ENCODE measurements around the gene BRD3. TPM values are rescaled to one million over a fixed set of nuclear protein-coding genes. Genes with fewer than 3 reads are reported as not detected.

Gene BRD3
- total RNA-seq, 2 experiments from 2014 or later = 33.3 to 43.5 TPM

DNA sequence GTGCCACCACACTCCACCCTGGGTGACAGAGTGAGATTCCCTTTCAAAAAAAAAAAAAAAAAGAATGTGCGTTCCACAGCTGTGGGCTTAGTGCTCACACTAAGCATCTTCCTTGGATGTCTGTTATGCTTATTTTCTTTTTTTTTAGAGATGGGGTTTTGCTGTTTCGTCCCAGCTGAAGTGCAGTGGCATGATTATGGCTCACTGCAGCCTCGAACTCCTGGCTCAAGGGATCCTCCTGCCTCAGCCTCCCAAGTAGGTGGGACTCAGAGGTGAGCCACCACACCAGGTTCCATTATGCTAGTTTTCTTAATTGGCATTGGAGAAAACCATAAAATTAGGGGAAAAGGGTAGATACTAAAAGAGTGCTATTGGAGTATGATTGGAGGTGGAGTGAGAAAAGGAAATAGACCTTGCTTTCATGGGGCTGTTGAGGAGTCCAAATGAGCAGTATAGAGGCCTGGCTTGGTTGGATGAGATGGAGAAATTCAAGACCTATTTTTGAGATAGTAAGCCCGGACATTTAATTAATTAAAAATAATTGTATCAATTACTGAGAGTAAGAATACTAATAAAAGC lies 43.5 kb downstream of the BRD3 start:
- Mint-ChIP-seq H3K27ac (no peak overlapping the region), H3K4me3 (peak overlapping the region; percentile 46), H3K36me3 (peaks cover 5% of the 10 kb centered on the region), H3K9me3 (ENCODE audit: low read depth) (no peaks in the 10 kb centered on the region), H3K27me3 (peaks cover 2% of the 10 kb centered on the region), H3K4me1 (peaks cover 7% of the 10 kb centered on the region)
- CTCF ChIA-PET = interaction anchor here (1.2 to 2.2 kb wide), 2 partner anchors 30 to 42 kb away, joined by 4 to 12 read pairs; no protein-coding TSS in a partner anchor
- DNase-seq = no peak
- ATAC-seq = no peak

DNA sequence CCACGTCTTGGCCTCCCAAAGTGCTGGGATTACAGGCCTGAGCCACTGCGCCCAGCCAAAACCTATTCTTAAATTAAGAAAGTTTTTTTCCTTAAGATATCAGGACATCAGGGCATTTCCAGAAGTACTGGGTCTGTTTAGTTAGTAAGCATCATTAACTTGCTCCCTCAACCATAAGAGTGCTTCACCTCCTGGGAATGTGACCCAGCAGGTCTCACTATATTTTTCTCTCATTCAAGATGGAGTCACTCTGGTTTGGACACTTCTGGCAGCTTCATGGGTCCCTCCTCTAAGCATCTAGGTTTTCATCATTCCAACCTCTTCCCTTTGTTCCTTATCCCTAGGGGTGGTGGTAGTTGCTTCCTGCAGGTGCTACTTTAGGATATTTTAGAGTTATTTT lies 52.9 kb downstream of the BRD3 start:
- Mint-ChIP-seq H3K27me3 (no peaks in the 10 kb centered on the region), H3K4me3 (no peak overlapping the region), H3K36me3 (peaks cover 6% of the 10 kb centered on the region), H3K27ac (no peak overlapping the region), H3K4me1 (no peaks in the 10 kb centered on the region), H3K9me3 (ENCODE audit: low read depth) (no peaks in the 10 kb centered on the region)
- CTCF ChIA-PET = no interaction called here
- DNase-seq = no peak
- no peak for ATAC-seq

DNA sequence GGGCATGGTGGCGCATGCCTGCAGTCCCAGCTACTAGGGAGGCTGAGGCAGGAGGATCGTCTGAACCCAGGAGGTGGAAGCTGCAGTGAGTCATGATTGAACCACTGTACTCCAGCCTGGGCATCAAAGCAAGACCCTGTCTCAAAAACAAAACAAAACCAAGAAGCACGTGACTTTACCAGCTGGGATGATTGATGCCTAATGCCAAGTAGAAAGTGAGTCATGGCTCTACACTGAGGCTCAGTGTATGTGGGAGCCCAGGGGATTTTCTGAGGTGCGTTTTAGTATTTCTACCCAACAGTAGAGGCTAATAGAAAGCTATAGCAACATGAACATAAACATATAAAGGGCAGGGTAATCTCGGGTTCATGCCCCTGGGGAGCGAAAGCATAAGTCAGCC lies 56.4 kb downstream of the BRD3 start:
- Mint-ChIP-seq H3K4me3 (no peak overlapping the region), H3K36me3 (peaks cover 6% of the 10 kb centered on the region), H3K4me1 (no peaks in the 10 kb centered on the region), H3K27me3 (no peaks in the 10 kb centered on the region), H3K27ac (no peak overlapping the region), H3K9me3 (ENCODE audit: low read depth) (no peaks in the 10 kb centered on the region)
- DNase-seq = no peak
- CTCF ChIA-PET = no interaction called here
- no peak for ATAC-seq

DNA sequence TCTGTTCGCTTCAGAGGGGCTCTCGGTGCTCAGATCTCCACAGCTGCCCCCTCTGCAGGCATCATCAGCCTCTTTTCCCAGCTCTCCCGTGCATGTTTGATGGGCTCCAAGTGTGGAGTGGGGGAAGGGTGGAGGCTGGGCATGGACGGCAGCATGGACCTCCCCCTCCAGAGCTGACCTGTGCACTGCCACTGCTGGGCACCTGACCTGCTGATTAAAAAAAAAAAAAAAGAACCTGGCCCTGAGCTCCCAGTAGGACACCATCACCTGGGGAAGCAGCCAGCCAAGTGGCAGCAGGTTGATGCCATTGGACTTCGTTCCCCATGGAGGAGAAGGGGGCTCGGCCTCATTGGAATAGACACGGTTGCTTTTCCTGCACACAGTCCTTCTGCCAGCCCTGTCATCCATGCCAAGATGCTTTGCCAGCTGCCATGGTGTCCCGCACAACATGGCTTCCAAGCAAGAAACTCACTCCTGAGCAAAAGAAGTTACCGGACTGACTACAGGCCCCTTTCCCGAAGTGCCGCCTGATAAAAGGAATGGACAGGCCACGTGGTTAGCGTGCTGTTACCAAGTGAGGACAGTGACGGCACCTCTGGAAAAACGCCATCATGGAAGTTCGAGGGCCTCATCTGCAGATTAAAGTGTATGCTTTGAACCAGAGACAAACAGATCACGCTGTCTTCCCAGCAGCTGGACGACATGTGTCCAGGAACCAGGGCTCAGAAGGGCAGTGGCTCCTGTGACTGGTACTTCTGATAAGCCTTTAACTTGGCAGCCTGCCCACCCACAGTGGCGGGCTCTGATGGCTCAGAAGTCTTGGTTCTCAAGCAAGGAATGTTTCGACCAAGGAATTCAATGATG lies 57.3 kb downstream of the BRD3 start:
- no peak overlapping the region for H3K27ac Mint-ChIP-seq
- H3K36me3 Mint-ChIP-seq = peaks cover 6% of the 10 kb centered on the region
- no peak overlapping the region for H3K4me3 Mint-ChIP-seq
- ATAC-seq = no peak
- no peaks in the 10 kb centered on the region for H3K27me3 Mint-ChIP-seq
- no peaks in the 10 kb centered on the region for H3K9me3 Mint-ChIP-seq (ENCODE audit: low read depth)
- no peaks in the 10 kb centered on the region for H3K4me1 Mint-ChIP-seq
- CTCF ChIA-PET = no interaction called here
- DNase-seq = no peak

DNA sequence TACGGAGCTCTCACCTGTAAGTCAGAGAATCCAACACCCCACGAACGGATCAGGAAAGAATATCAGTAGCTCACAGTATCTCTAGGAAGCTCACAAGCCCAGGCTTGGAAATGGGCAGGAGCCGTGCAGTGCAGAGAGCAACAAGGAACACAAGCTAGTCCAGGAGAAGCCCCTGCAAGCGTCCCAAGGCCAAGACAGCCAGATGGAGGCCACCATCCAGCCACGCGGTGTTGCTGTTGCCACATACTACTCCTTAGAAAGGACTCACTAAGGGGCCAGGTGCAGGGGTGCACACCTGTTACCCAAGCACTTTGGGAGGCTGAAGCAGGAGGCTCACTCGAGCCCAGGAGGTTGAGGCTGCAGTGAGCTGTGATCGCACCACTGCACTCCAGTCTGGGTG lies 60.3 kb downstream of the BRD3 start:
- Mint-ChIP-seq H3K36me3 (peaks cover 4% of the 10 kb centered on the region), H3K27me3 (no peaks in the 10 kb centered on the region), H3K4me3 (no peak overlapping the region), H3K4me1 (no peaks in the 10 kb centered on the region), H3K27ac (no peak overlapping the region), H3K9me3 (ENCODE audit: low read depth) (no peaks in the 10 kb centered on the region)
- CTCF ChIA-PET = no interaction called here
- ATAC-seq = no peak
- DNase-seq = no peak

DNA sequence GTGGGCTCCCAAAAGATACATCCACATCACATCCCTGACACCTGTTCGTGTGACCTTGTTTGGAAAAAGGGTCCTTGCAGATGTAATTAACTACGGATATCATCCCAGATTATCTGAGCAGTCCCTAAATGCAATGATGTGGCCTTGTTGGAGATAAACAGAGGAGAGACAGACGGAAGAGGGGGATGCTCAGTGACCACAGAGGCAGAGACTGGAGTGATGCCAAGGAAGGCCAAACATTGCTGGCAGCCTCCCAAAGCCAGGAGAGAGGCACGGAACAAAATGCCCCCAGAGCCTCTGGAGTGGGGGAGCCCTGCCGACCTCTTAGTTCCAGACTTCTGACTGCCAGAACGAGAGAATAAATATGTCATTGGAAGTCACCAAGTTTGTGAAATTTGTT lies 60.7 kb downstream of the BRD3 start:
- ATAC-seq (no peak), DNase-seq (no peak)
- Mint-ChIP-seq H3K27me3 (no peaks in the 10 kb centered on the region), H3K27ac (no peak overlapping the region), H3K9me3 (ENCODE audit: low read depth) (no peaks in the 10 kb centered on the region), H3K4me1 (no peaks in the 10 kb centered on the region), H3K4me3 (no peak overlapping the region), H3K36me3 (peaks cover 4% of the 10 kb centered on the region)
- CTCF ChIA-PET = no interaction called here

DNA sequence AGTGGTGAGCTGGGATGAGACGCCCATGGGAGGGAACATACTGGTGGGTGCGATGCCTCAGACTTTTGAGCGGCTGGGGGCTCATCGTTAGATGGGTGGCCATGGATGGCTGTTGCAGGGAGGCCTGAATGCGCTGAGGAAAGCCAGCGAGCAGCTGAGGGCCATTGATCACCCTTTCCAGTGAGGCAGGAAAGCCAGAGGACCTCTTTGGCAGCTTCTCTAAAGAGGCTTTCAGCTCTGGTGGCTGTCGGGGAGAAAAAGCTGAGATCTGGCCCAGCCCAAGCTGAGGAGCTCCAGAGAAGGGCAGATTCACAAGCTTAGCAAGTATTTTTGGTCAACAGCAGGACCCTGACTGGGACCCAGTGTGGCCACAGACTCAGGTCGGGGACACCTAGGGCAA lies 62.4 kb downstream of the BRD3 start:
- Mint-ChIP-seq H3K4me1 (no peaks in the 10 kb centered on the region), H3K27ac (no peak overlapping the region), H3K9me3 (ENCODE audit: low read depth) (no peaks in the 10 kb centered on the region), H3K27me3 (no peaks in the 10 kb centered on the region), H3K4me3 (no peak overlapping the region), H3K36me3 (no peaks in the 10 kb centered on the region)
- CTCF ChIA-PET = interaction anchor here (1.2 kb wide), 1 partner anchor 11 kb away, joined by 8 read pairs; no protein-coding TSS in a partner anchor
- ATAC-seq (no peak), DNase-seq (no peak)

DNA sequence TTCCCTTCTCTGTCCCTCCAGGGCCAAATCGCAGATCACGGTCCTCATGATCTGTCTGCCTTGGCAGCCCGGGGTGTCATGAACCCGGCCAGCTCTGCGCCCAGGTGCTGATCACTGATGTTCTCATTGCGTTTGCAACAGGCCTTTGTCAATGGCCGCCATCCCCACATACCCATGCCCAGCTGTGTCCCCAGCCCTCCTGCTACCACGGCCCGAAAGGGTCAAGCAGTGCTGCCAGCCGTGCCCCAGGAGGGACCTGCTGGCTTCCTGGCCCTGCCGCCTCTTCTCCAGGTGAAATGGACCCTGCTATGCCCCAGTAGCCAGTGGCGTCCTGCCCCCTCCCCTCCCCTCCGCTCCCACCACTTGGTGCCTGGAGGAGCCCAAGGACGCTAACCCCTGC lies 62.9 kb downstream of the BRD3 start:
- Mint-ChIP-seq H3K27ac (no peak overlapping the region), H3K4me1 (no peaks in the 10 kb centered on the region), H3K9me3 (ENCODE audit: low read depth) (no peaks in the 10 kb centered on the region), H3K36me3 (no peaks in the 10 kb centered on the region), H3K27me3 (no peaks in the 10 kb centered on the region), H3K4me3 (no peak overlapping the region)
- no peak for DNase-seq
- CTCF ChIA-PET = interaction anchor here (1.2 to 1.6 kb wide), 2 partner anchors 11 to 222 kb away, joined by 3 to 8 read pairs; no protein-coding TSS in a partner anchor
- ATAC-seq = no peak

DNA sequence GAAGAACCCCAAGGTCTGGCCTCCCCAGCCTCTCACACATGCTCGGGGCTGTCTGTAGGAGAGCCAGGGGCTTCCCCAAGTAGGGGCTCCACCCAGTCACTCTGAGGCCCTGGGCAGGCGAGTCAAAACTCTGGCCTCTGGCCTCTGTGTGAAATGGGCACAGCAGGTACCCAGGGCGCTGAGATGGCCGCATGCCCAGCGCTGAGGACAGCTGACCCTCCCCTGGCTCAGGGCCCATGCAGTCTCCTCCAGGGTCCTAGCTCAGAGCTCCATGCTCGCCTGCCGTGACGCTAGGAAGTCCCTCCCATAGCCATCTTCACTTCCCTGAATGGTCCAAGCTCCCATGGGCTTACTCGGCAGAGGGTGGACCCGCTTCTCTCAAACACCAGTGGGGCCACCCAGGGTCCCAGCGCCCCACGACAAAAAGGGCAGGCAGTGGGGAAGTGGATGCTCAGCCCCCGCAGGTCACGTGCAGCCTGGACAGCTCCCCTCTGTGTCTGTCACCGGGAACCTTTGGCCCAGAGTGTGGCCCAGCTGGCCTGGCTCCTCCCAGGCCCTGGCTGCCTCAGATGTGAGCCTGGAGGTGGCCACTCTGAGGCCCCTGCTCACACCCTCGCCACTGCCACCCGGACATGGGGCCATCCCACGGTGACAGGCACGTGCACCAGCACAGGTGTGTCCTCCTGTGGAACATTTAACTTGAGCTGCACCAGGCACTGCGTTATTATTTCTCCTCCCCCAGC lies 63.5 kb downstream of the BRD3 start:
- Mint-ChIP-seq H3K27me3 (no peaks in the 10 kb centered on the region), H3K36me3 (no peaks in the 10 kb centered on the region), H3K9me3 (ENCODE audit: low read depth) (no peaks in the 10 kb centered on the region), H3K27ac (no peak overlapping the region), H3K4me1 (no peaks in the 10 kb centered on the region), H3K4me3 (no peak overlapping the region)
- no peak for ATAC-seq
- no peak for DNase-seq
- CTCF ChIA-PET = interaction anchor here (1.6 kb wide), 1 partner anchor 222 kb away, joined by 3 read pairs; no protein-coding TSS in a partner anchor

DNA sequence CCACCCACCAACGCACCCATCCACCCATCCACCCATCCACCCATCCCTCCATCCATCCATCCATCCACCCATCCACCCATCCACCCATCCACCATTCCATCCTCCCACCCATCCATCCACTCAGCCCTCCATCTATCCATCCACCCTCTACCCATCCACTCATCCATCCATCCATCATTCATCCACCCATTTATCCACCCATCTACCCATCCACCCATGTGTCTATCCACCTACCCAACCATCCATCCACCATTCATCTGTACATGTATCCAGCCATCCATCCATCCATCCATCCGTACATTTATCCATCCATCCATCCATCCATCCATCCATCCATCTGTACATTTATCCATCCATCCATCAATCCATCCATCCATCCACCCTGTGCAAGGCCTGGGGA lies 64.6 kb downstream of the BRD3 start:
- H3K9me3 Mint-ChIP-seq (ENCODE audit: low read depth) = no peaks in the 10 kb centered on the region
- CTCF ChIA-PET = interaction anchor here (1.8 kb wide), 1 partner anchor 9 kb away, joined by 4 read pairs; no protein-coding TSS in a partner anchor

DNA sequence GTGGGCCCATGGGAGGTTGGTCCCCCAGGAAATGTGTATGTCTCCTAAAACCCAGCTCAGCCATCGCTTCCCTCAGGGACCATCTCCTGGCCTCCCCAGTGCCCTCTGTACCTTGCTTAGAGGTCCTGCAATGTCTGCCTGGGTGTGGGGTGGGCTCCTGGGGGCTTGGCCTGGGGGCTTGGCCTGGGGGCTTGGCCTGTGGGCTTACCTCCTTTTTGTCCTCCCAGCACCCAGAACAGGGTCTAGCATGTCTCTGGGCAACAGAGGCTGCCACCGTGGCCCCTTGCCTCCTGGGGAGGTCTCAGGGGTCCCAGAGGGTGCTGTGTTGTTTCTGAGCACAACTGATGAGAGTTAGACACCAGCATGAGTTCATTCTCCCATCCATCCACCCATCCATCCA lies 65.0 kb downstream of the BRD3 start:
- no peaks in the 10 kb centered on the region for H3K27me3 Mint-ChIP-seq
- no peak for ATAC-seq
- no peak overlapping the region for H3K4me3 Mint-ChIP-seq
- no peaks in the 10 kb centered on the region for H3K9me3 Mint-ChIP-seq (ENCODE audit: low read depth)
- no peaks in the 10 kb centered on the region for H3K4me1 Mint-ChIP-seq
- CTCF ChIA-PET = interaction anchor here (1.8 kb wide), 1 partner anchor 9 kb away, joined by 4 read pairs; no protein-coding TSS in a partner anchor
- no peak overlapping the region for H3K27ac Mint-ChIP-seq
- DNase-seq = no peak
- H3K36me3 Mint-ChIP-seq = no peaks in the 10 kb centered on the region

More for the DNA sequence above, 64.6 kb downstream of the BRD3 start:
- Mint-ChIP-seq H3K27ac (no peak overlapping the region), H3K27me3 (no peaks in the 10 kb centered on the region), H3K4me3 (no peak overlapping the region), H3K36me3 (no peaks in the 10 kb centered on the region), H3K4me1 (no peaks in the 10 kb centered on the region)
- no peak for ATAC-seq
- DNase-seq = no peak

DNA sequence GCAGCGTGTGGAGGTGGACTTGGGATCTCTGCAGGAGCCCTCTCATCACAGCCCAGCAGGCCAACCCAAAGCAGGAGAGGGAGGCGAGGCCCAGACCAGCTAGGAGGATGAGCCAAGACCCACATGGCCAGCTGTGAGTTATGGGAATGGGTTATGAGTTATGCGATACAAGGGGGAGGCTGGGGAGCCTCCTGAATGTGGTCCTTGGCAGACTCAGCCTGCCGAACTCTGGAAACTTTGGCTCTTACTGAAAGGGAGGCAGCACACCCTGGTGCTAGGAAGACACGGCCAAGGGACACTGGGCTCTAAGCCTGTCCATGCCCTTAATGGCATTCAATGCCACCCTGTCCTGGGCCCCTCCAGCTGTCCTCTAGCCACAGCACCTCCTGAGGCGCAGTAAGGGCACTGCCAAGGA lies 68.0 kb downstream of the BRD3 start:
- DNase-seq (no peak), ATAC-seq (no peak)
- CTCF ChIA-PET = interaction anchor here (0.9 kb wide), 1 partner anchor 218 kb away, joined by 4 read pairs; no protein-coding TSS in a partner anchor
- Mint-ChIP-seq H3K36me3 (no peaks in the 10 kb centered on the region), H3K4me3 (no peak overlapping the region), H3K9me3 (ENCODE audit: low read depth) (no peaks in the 10 kb centered on the region), H3K27ac (no peak overlapping the region), H3K4me1 (no peaks in the 10 kb centered on the region), H3K27me3 (no peaks in the 10 kb centered on the region)

DNA sequence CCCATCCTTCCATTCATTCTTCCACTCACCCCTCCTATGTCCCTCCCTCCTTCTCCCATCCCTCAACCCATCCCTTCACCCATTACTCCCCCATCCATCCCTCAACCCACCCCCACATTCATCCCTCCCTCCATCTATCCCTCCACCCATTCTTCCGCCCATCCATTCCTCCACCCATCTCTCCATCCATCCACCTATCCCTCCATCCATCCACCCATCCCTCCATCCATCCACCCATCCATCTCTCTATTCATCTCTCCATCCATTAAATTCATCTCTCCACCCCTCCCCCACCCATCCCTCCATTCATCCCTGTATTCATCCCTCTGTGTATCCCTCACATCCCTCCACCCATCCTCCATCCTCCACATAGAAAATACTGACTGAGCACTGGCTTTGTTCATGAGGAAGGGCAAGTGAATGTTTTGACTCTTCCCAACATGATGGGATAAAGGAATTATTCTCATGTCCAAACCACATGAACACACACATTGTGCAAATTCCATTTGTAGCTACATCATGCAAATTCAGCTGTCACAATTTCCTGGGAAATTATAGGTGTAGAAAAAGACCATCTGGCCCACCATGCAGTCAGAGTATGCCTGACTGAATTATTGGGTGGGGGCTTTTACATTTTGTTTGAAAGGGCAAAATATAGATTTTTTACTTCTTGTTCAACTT lies 68.8 kb downstream of the BRD3 start:
- Mint-ChIP-seq H3K27me3 (no peaks in the 10 kb centered on the region), H3K36me3 (no peaks in the 10 kb centered on the region), H3K4me1 (no peaks in the 10 kb centered on the region), H3K27ac (no peak overlapping the region), H3K4me3 (no peak overlapping the region), H3K9me3 (ENCODE audit: low read depth) (no peaks in the 10 kb centered on the region)
- no peak for ATAC-seq
- no peak for DNase-seq
- CTCF ChIA-PET = interaction anchor here (0.9 kb wide), 1 partner anchor 217 kb away, joined by 4 read pairs; no protein-coding TSS in a partner anchor

Data from activated CD8-positive, alpha-beta memory T cell treated with anti-CD3 and anti-CD28 coated beads, Interleukin-2, amount 10 ng/mL, durations not matched to agents 7 days and 5 days (primary cell).